HG03571 (cell line): ENCODE results near the gene TLE4.

Source experiments
- ATAC-seq: cut with Tn5 transposase; IDR thresholded peaks from one replicate; pipeline ENCODE4 v1.9.1; 2021; ENCODE audit not compliant: unreplicated experiment

Gene TLE4

DNA sequence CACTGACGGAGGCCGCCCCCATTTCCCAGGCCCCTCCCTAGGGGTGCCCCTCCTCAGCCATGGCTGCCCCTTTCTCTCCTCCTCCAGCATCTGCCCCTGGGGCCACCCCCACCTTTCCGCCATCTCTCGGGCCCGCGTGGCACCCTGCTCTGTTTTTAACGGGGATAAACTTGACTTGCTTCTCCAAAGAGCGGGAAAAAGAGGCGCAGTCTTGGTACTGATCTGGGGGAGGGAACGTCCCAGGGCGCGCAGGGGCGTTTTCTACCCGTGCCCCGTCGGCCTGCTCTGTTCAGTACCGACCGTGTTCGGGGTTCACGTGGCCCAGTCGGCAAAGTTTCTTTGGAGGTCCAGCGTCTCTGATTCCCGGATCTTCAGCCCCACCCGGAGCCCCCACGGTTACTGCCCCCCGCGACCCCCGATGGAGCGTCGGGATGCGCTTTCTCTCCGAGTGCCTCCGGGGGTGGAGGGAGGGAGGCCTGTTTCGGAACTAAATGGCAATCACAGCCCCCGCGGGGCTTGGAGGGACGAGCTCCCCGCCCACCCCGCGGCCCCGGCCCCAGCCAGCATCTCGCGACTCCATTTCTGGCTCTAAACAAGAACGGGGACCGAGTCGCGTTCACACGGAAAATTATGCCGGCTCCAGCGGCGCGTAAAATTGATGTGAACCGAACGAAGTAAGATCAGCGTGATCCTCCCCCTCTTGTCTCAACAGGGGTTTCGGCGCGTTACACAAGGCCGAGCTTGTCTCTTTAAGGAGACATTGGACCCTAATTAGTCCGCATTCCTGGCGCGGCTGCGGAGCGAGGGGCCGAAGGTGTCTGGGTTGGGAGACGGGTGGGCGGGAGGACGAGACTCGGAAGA is 1.1 kb upstream of the TLE4 start:
- no peak for ATAC-seq

DNA sequence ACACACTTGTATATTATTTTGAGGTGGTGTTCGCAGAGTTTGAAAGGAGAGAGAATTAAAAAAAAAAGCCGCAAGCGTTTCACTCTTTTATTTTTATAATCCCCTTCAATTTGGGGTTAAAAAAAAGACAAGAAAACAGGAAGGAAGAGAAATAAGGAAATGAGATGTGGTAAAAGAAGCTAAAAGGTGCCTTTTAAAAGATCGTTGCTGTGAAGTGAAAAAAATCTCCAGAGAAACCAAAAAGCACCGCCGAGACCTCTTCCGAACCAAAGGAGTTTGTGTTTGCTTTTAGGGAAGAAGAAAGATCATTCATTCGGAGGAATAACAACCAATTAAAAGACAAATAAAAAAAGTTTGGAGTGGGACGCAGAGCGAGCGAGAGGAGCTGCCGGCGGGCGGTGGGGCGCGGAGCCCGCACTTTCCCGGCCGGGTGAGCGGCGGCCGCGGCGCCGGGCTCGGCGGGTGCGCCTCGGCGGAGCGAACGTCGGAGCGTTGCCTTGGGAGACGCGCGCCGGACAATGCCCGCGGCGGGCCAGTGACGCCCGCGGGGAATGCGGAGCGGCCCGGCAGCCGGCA is 355 bp downstream of the TLE4 start:
- ATAC-seq = no peak

DNA sequence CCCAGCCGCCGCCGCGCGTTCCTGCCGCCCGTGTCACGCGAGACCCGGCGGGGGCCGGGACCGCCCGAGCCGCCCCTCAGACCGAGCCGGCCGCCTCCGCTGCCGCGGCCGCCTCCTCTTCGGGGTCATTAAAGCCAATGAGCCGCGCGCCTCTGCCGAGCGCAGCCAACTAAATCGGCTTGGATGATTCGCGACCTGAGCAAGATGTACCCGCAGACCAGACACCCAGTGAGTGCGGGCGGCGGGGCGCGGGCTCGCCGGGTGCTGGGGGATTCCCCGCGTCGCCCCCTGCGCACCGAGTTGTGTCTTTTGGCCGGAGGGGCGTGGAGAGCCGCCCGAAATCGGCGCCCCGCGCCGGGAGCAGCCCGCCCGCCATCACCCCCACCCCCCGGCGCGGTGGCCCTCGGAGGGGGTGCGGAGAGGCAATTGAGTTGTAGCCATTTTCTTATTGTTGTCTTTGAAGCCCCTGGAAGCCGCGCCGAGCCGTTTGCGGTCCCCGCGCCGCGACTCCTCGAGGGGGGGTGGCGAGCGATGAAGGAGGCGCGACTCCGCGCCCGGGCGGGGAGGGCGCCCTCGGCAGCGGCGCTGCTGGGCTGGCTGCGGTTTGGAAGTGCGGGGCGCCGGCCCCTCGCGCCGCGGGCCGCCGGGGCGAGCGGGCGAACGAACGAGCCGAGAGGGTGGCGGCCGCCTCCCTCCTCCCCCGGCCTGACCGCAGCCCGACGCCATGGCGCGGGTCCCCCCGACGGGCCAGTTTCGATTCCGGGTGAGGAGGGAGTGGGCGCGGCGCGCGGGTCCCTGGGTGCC is 1.0 kb downstream of the TLE4 start:
- no peak for ATAC-seq

DNA sequence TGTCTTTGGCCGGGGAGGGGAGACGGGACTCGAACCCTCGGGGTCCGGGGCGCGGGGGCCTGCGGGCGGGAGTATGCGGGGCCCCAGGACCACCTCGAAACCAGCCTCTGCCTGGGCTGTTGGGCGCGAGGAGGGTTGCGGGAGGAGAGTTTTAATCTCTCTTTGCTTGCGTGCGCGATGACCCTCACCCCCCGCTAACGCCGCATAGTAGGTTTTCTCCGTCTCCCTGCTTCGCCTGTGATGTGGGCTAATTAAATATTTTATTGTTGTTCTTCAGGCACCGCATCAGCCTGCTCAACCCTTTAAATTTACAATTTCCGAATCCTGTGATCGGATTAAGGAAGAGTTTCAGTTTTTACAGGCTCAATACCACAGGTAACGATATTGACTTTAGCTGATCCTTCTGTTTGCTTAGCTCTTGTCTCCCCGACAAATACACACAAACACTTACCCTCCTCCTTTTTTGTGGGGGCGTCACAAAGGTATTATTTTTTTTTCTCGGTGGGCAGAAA is 1.7 kb downstream of the TLE4 start:
- ATAC-seq = no peak

DNA sequence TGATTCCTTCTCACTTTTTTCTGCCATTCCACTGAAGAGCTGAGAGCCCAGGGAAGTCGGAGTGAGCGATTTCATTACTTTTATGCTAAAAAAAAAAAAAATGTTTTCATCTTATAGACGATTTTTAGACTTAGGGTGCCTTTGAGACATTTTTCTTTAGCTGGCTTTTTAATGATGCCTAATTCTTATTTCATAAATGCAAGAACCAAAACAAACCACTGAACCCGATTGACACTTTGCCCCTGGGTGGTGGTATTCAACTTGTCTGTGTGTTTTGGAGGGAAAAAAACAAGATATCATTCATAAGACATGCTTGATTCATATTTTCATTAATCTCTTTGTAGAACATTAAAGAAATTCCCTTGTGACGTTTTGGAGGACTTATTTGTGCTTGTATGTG is 2.4 kb downstream of the TLE4 start:
- no peak for ATAC-seq

DNA sequence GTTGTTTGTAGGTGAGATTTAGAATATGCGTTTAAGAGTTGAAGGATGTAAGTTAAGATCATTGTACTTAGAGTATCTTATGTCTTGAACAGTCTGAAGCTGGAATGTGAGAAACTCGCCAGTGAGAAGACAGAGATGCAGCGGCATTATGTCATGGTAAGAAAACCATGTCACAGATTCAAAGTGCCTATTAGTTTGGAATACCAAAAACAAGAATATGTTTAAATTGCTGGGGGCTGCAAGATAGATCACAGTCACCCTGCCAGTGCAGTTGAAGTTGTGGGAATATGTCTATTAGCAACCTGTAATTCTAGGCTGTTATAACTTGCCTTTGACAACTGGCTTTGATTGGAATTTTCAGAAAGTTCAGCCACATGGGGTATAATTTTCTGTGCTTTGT is 3.0 kb downstream of the TLE4 start:
- ATAC-seq = no peak

DNA sequence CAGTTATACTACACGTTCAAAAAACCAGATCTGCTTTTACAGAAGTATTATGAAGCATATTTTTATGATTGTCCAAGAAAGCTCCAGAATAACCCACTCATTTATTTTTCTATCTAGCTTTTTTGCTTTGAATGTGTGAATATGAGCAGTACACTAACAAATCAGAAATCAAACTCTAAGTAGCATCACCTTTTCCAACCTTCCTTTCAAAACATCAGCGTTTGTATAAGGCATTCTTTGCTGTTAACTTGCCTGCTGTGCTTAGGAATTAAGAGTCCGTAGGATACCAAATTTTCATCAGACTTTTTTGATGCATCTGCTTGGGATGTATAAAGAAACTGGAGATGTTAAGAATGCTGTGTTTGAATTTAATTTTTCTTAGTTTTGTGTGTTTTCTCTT is 3.8 kb downstream of the TLE4 start:
- no peak for ATAC-seq

DNA sequence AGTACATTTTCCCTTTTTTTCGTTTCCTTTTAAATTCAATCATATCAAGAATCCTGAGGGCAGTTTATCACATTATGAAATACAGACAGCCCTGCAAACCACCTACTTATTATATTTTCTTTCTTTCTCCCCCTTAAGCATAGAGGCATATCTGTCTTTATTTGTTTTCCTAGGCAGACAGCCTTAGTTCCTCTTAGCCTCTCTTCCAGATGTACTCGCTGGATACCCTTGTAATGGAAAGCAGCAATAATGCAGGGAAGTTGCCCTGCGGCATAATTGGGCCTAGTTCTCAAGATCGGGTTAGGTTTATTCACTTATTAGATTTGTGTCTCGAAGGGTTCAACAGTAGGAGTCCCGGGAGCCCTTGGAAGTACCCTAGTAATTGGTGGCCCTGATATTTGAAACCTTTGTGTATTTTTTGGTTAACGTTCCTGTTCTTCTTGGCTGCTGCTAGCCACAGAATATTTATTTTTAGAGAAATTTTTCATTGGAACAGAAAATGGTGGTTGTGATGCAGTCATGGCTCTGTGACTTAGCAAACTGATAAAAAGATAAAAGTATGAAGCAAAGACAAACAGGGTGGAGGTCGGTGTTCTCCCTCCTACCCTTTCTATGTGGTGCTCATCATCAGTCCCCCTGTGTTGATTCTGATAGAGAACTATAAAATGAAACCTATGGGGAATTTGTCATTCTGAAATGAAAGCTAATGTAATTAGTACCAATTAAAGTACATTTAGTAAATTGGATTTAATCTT is 6.4 kb downstream of the TLE4 start:
- no peak for ATAC-seq

DNA sequence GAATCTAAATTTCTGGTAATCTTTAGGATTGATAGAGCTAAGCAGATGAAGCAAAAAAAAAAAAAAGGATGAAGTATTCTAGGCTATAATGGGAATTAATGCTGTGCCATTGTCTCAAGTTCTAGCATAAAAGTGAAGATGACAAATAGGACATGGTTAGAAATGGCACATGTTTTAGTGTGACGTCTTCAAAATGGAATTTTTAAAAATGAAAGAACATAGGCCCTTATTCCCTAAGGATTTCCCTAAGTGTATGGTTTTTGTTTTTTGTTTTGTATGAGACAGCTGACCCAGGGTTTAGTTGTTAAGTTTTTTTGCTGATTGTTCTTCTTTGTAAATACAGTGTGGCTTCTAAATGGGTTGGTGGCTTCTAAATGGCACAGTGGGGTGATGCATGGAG is 7.1 kb downstream of the TLE4 start:
- ATAC-seq = no peak

DNA sequence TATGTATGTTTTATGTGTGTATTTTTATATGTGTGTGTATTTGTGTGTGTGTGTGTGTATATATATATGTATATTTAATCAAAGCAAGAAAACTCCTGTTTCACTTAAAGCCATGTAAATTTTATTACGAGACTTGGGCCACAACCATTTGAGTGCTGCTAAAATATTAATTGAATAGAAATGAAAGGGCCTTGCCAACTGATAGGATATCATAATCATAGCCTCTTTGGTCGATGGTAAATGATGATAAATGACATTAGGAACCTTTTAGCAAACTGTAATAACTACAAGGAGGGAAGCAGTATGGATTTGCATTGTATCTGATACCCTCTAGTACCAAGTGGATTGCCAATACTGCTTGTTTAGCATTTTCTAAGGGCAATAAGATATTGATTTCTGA is 7.9 kb downstream of the TLE4 start:
- no peak for ATAC-seq

DNA sequence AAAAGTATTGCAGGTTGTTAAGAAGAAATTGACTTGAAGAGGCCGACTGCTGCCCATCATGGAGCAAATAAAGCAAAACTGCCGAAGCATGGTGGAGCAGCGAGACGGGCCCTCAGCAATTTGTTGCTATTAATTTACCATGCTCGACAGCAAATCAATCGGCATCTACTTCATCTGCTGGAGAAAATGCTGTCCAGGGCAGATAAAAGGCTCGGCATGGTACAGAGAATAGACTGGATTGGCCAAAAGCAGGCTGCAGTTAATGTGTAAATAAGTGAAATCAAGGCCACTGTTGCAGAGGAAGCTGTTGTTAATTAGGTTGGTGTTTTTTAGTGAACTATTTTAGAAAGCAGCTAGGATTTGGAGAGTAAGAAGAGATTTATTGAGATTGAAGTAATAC is 8.3 kb downstream of the TLE4 start:
- no peak for ATAC-seq

DNA sequence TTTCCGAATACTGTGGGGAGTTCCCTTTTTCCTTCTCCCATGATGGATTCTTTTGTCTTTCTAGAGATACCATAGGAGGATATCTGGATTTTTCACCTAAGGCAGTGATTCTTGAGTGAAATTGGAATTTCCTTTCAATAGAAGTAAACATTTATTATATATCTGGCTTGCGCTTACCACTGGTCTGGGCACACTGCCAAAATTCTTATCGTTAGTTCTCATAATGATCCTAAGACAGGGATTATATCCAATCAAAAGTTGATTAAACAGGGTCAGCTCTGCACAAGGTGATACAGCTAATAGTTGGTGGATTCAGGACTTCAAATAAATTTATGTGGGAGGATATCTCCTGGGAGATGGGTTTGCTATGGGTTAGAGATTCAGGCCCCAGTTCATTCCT is 9.6 kb downstream of the TLE4 start:
- no peak for ATAC-seq

DNA sequence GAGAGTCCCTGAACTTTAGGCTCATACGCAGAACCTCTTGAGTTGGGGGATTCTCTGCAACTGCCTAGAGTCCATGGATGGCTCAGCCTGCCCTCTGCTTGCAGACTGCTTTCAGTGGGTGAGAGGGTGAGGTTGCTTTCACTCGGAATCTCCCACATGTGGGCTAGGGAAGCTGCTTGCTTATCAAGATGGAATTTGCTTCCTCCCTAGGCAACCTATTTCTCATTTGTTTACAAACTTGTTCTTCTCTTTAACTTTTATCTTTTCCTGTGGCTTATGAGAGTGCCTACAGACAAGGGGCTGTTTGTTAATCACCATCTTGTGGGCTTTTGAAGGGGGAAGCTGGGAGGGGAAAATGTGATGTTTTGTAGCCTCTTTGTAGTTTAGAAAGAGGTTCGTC is 10.0 kb downstream of the TLE4 start:
- no peak for ATAC-seq

DNA sequence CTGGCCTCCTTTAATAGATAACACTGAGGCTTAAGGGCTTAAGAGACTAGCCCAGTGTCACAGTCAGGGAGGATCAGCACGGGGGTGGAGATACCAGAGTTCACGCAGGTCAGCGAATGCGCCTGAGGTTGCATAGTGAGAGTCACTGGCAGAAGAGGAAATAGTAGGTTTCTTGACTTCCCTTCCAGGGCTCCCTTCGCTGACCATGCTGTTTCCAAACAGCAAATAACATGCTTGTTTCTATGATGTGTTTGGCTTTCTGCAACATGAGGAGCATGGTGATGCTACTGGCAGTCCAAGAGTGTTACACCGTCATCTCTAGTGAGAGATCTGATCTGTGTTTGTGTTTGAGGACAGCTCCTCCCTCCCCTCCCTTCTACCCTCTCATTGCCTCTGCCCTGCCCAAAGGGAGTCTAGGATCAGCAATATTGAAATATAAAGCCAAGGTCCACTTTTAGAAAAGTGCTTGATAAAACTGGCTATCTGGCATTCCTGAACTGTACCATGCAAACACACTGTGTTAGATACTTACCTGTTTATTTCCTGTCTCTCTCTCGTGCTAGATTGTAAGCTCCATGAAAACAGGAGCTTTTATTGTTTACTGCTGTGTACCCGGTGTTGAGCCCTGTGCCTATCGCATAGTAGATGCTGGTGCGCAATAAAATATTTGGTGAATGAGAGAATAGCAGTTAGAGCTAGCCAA is 12.3 kb downstream of the TLE4 start:
- ATAC-seq = peak; percentile 76

DNA sequence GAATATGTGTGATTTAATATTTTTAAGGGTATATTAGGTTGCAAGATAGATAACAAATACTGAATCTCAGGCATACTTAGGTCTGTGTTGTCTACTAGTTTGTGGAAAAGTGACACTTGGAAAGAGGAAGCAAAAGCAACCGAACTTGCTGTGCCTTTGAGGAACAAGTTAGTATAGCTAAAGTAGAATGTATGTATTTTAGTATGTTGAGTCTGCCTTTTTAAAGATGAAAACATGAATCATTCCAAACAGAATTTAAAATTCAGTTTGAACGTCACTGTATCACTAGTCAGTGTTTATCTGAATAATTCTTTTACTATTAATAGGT is 12.9 kb downstream of the TLE4 start:
- ATAC-seq = no peak

DNA sequence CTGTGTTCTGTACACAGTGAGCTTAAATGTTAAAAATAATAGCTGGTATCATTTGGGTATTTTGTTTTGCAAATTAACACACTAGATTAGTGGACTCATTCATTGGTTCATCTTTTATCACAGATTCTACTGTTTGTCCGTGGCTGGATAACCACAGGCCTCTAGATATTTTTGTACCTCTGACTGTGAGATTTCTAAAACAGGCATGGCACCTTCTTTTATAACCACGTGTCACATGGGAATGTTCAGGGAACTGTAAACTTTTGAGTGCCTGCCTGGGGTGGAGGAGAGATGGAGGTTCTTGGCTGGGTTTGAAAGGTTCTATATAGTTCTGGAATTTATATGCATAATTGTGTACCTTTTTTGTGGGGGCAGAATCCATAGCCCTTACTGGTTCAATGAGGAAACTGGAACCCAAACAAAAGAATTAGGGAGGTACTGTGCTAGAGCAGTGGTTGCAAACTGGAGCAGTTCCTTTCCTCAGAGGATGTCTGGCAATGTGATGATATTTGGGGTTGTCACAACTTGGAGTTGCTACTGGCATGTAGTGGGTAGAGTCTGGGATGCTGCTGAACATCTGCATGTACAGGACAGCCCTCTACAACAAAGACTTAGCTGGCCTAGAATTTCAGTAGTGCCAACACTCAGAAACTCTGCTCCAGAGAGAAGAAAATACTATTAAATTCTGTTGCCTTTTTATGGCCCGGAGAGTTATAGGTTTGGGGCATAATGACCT is 16.9 kb downstream of the TLE4 start:
- no peak for ATAC-seq

DNA sequence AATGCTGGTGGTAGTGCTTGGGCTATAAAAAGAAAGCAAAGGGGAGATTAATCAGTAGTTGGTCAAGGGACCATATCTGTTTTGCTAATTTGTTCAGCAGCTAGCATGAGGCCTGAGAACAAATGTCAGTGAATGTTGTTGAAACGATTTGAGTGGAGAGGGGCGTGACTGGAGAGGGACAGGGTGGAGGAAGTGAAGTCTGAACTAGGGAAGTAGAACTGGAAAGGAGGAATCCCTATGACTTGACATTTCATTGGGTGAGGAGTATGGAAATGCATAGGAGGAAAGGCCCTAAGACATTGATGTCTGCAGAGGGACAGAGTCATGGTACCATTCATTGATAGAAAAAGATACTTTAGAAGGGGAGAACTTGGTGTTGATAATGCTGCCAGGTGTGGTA is 19.7 kb downstream of the TLE4 start:
- ATAC-seq = no peak

DNA sequence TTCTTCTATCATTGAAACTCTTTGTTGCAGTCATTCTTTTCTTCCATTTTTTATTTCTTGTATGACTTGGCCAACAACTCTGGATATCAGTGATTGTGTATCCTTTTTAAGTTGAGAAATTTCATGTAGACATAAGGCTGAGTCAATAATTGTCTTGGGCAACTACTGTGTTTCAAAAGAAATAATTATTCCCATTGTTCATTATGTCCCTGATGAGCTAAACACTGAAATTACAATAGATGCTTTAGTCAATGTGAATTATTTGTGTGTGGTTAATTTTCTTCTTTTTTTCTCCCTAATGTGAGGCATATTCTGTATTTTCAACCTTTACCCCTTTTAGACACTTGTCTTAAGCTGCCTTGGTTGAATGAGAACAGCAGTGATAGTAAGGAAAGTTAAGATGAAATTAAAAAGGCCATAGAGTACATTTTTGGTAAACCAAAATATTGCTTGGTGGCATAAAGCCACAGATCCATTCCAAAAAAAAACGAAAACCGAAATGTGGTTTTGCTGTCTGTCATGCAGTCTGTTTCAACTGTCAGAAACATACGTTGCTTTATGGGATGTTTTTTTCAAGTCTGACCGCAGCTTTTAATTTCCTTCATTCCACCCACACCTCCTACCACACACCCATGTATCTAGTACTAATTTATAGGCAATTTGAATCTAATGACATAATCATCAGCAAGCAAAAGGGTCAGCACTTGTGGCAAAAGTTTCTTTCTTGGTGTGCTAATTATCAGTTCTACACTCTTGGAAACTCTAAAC is 21.1 kb downstream of the TLE4 start:
- ATAC-seq = no peak
